Keratinocyte (primary cell): ENCODE data around the gene ANKHD1.

ENCODE experiments used
- EZH2 ChIP-seq: IDR thresholded peaks from one replicate; pipeline ENCODE4 v1.6.1; 2012; ENCODE audit warnings: inconsistent platforms, mild to moderate bottlenecking, low read length, moderate library complexity
- TF ChIP-seq, protein P1 (sequence below), 3 experiments: IDR thresholded peaks in 1 of 3; conservative IDR thresholded peaks in 1 of 3; optimal IDR thresholded peaks in 1 of 3; 2 replicates in 2 of 3; 3 replicates in 1 of 3; pipeline versions ENCODE3 to v1.5.1; 2011; ENCODE audit warnings: low read length in 3 of 3, mild to moderate bottlenecking in 3 of 3, moderate library complexity in 2 of 3, control low read depth in 1 of 3, inconsistent platforms in 1 of 3; ENCODE audit not compliant: insufficient read depth in 2 of 3; ENCODE audit errors: extremely low read depth in 1 of 3

DNA sequence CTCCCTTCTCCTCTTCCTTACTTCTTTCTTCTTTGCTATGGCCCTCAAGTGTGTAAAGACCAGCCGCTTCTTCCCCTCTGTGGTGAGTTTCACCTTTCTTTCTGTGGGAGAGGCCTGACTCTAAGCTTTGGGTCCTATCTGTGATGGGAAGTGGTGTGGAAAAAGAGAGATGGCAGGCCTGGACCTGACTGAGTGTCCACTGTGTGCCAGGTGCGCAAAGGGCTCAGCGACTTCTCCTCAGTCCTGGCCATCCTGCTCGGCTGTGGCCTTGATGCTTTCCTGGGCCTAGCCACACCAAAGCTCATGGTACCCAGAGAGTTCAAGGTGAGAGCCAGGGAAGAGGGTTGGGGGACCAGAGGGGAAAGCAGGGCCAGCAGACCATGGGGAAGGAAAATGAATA, 35.7 kb upstream of the ANKHD1 start:
- TF ChIP-seq, protein P1, sequence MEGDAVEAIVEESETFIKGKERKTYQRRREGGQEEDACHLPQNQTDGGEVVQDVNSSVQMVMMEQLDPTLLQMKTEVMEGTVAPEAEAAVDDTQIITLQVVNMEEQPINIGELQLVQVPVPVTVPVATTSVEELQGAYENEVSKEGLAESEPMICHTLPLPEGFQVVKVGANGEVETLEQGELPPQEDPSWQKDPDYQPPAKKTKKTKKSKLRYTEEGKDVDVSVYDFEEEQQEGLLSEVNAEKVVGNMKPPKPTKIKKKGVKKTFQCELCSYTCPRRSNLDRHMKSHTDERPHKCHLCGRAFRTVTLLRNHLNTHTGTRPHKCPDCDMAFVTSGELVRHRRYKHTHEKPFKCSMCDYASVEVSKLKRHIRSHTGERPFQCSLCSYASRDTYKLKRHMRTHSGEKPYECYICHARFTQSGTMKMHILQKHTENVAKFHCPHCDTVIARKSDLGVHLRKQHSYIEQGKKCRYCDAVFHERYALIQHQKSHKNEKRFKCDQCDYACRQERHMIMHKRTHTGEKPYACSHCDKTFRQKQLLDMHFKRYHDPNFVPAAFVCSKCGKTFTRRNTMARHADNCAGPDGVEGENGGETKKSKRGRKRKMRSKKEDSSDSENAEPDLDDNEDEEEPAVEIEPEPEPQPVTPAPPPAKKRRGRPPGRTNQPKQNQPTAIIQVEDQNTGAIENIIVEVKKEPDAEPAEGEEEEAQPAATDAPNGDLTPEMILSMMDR (optimal IDR thresholded peaks at IDR 0.05 in 1 of 3, IDR thresholded peaks at IDR 0.05 in 1 of 3, conservative IDR thresholded peaks at IDR 0.05 in 1 of 3; ENCODE audit: extremely low read depth in 1 of 3, insufficient read depth in 2 of 3, low read length in 3 of 3), result no peak
- no peak for TF ChIP-seq EZH2
